Measurements from ENCODE around the gene RTP5. TPM values are rescaled to one million over a fixed set of nuclear protein-coding genes. Genes with fewer than 3 reads are reported as not detected.
"Not testable (repeated sequence)": the region's sequence is repeated elsewhere in the genome, so short reads cannot be mapped to it uniquely, and the experiment has no call there.

The RTP5 gene
- total RNA-seq, 4 donors from 2014 or later = 0.96 TPM; not detected in 3

DNA sequence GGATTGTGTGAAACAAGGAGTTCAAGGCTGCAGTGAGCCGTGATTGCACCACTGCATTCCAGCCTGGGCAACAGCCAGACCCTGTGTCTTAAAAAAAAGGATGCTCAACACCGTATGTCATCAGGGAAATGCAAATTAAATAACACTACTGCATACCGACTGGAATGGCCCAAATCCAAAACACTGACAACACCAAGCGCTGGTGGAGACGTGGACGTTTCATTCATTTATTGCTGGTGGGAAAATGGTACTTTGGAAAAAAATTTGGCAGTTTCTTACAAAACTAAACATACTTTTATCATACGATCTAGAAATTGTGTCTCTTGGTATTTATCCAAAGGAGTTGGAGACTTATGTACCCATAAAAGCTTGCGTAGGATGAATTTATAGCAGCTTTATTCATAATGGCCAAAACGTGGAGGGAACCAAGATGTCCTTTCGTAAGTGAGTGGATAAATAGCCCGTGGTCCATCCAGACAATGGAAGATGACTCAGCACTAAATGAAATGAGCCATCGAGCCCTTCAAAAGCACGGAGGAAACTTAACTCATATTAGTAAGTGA is 36.3 kb upstream of the RTP5 start:
- no peak for DNase-seq (ENCODE audit: low spot score)
- ATAC-seq (ENCODE audit: low FRiP score) = no peak
- TF ChIP-seq, protein P1, sequence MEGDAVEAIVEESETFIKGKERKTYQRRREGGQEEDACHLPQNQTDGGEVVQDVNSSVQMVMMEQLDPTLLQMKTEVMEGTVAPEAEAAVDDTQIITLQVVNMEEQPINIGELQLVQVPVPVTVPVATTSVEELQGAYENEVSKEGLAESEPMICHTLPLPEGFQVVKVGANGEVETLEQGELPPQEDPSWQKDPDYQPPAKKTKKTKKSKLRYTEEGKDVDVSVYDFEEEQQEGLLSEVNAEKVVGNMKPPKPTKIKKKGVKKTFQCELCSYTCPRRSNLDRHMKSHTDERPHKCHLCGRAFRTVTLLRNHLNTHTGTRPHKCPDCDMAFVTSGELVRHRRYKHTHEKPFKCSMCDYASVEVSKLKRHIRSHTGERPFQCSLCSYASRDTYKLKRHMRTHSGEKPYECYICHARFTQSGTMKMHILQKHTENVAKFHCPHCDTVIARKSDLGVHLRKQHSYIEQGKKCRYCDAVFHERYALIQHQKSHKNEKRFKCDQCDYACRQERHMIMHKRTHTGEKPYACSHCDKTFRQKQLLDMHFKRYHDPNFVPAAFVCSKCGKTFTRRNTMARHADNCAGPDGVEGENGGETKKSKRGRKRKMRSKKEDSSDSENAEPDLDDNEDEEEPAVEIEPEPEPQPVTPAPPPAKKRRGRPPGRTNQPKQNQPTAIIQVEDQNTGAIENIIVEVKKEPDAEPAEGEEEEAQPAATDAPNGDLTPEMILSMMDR (IDR thresholded peaks at IDR 0.05) = no peak

DNA sequence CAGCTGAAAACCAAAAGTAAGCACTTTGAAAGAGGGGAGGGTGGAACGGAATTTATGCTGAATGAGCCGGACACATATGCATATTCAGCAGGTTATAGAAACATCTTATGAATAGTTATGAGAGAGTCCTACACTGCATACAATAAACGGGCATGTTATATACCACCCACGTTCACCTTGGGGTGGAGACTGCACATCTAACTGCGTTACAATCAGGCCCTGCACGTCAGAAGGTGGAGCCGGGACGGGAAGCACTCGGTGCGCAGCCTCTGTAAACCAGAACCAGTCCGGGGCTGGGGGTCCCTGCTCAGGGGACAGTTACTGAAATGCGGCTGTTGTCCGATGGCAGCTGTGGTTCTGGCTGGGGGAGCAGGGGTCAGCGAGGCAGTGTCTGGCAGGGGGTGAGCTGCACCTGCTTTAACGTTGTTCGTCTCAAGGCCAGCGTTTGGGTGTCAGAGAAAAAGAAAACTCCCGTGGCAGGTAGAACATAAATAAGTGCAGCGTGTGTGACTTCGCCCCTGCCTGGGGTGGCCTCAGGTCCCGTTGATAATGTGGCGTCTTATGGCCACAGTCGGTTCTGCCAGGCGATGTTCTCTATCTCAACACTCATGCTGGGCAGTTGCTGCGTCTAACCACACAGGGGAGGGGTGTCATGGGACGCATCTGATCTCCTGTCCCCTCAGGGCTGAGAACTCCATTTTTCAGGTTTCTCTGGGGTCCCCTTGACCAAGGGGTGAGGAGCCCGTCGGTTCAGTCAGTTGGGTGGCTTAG is 35.6 kb upstream of the RTP5 start:
- not testable (repeated sequence) for ATAC-seq (ENCODE audit: low FRiP score); DNase-seq (ENCODE audit: low spot score)

DNA sequence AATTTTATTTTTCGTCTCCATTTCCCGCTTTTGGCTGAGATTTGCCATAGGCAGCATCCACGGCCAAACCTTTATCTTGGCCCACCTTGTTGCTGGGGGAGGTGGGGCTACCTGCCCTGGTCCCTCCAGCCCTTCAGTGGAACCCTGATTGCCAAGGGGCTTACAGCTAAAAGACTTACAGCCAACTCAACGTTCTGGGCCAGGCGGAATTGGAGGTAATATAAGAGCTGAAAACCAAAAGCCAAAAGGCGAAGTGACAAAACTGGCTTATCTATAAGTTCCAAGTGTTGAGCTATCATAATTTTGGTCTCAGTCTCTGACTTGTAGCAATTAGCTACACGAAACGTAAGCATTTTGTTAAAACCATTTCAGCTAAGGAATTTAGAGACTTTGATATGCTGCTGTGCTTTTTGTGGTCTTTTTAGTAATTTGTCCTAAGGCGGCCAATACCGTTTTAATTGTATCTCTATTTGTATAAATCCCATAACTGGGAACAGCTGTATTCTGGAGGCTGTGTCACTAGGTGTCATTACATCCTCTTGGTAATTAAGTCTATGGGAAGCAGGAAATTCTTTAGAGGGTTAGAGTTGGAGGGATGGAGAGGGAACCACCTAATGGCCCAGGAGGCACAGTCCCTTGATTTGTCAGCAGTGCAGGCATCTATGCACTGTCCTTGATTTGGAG is 34.9 kb upstream of the RTP5 start:
- ATAC-seq (ENCODE audit: low FRiP score) (no peak), DNase-seq (ENCODE audit: low spot score) (no peak)
- TF ChIP-seq, protein P1 (IDR thresholded peaks at IDR 0.05) = no peak

DNA sequence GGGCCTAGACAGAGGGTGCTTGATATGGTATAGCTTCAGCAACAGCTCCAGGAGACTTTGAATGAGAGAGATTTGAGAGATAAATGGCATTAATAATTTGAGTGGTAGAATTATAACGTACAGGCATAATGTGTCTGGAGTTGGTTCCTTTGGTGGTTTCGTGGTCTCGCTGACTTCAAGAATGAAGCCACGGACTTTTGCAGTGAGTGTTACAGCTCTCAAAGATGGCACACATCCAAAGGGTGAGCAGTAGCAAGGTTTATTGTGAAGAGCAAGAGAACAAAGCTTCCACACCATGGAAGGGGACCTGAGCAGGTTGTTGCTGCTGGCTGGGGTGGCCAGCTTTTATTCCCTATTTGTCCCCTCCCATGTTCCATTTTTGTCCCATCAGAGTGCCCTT is 33.9 kb upstream of the RTP5 start:
- ATAC-seq (ENCODE audit: low FRiP score) = no peak
- TF ChIP-seq, protein P1 (IDR thresholded peaks at IDR 0.05) = no peak

DNA sequence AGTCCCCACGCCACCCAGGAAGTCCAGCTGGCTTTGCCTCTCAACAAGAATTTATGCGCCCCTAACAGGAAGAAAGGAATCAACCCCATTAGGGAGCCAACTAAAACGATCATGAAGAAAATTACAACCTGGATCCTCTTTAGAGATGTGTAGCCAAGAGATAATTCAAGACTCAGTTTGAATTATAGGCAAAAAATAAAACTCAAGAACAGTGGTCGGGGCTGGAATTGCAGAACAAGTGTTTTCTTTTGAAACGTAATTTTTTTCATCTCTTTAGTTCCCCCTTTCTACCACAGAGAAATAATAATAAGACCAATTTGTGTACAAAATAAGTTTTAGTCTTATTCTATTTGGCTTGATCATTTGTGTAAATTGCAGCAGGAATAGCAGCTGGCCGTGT is 33.2 kb upstream of the RTP5 start:
- no peak for ATAC-seq (ENCODE audit: low FRiP score)
- no peak for DNase-seq (ENCODE audit: low spot score)
- TF ChIP-seq, protein P1 (IDR thresholded peaks at IDR 0.05) = no peak

More for the DNA sequence above, 33.9 kb upstream of the RTP5 start:
- no peak for DNase-seq (ENCODE audit: low spot score)

DNA sequence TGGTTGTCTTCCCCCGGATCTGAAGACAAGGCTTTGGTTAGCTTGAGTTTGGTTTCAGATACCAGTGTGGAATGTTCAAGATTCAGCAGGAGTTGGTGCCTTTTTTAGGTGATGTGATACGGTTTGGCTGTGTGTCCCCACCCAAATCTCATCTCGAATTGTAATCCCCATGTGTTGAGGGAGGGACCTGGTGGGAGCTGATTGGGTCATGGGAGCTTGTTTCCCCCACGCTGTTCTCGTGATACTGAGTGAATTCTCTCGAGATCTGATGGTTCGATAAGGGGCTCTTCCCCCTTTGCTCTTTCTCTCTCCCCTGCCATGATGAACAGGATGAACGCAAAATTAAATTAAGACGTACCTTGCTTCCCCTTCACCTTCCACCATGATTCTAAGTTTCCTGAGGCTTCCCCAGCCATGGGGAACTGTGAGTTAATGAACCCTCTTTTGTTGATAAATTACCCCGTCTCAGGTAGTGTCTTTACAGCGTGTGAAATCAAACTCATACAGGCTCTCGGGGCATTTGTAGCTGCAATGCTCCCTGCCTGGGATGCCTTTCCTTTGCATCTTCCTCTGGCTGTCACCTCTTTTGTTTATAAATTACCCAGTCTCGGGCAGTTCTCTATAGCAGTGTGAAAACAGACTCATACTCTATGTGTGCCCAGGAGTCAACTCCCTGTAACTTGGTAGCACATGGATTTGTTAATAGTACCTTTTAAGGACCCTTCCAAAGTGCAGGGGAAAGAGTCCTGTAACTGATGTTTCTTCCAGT is 32.1 kb upstream of the RTP5 start:
- TF ChIP-seq, protein P1 (IDR thresholded peaks at IDR 0.05) = no peak
- DNase-seq (ENCODE audit: low spot score) (no peak), ATAC-seq (ENCODE audit: low FRiP score) (no peak)

Data from omental fat pad (tissue), 4 donors.